Suprapubic skin (tissue), 4 donors: Measurements from ENCODE around the gene PPP6R2. TPM values are rescaled to one million over a fixed set of nuclear protein-coding genes. Genes with fewer than 3 reads are reported as not detected.
A peak's percentile ranks its signal among the peaks of the same experiment; 100 is the strongest.

Source experiments
- DNase-seq, 2 donors: peaks; one replicate each; pipeline ENCODE4 v3.0.0-alpha.2; 2019; ENCODE audit warnings: low spot score in 2 of 2
- H3K27ac ChIP-seq: fragments of 200-600 bp; sonication (generic); one replicate; pipeline ENCODE4 v1.5.1; 2019
- H3K27me3 ChIP-seq: fragments of 200-600 bp; sonication (generic); one replicate; pipeline ENCODE4 v1.5.1; 2019
- H3K36me3 ChIP-seq: fragments of 200-600 bp; sonication (generic); one replicate; pipeline ENCODE4 v1.5.1; 2019
- H3K4me1 ChIP-seq: fragments of 200-600 bp; sonication (generic); one replicate; pipeline ENCODE4 v1.5.1; 2019
- H3K4me3 ChIP-seq: fragments of 200-600 bp; sonication (generic); one replicate; pipeline ENCODE4 v1.5.1; 2019; ENCODE audit warnings: mild to moderate bottlenecking
- H3K9me3 ChIP-seq: fragments of 200-600 bp; sonication (generic); one replicate; pipeline ENCODE4 v1.5.1; 2019
- EP300 ChIP-seq: sonication (generic); formaldehyde crosslinking; IDR thresholded peaks from one replicate; pipeline ENCODE4 v1.6.1; 2017; ENCODE audit warnings: antibody characterized with exemption
- POLR2A ChIP-seq, 2 donors: fragments of 450-650 bp; IDR thresholded peaks; one replicate each; pipeline ENCODE4 v1.6.1; 2017; ENCODE audit warnings: antibody characterized with exemption in 2 of 2, mild to moderate bottlenecking in 2 of 2, moderate library complexity in 2 of 2
- POLR2AphosphoS5 ChIP-seq, 3 donors: sonication (generic); formaldehyde crosslinking; IDR thresholded peaks; one replicate each; pipeline ENCODE4 v1.6.1; 2017; ENCODE audit warnings: antibody characterized with exemption in 3 of 3
- WGBS: methylation state at CpG from one replicate; pipeline ENCODE4 v1.1.5; 2018; 5-methylcytosine and 5-hydroxymethylcytosine counted together
- total RNA-seq, 4 donors: library from RNA; depleted of rRNA; stranded (reverse); fragments of >200 nt; gene quantifications; one replicate each; pipeline ENCODE4 v1.1.0, GENCODE V29; 2016
- TF ChIP-seq, protein P1 (sequence below), 2 donors: fragments of 200-600 bp in 1 of 2; fragments of 450-650 bp in 1 of 2; sonication (generic) in 1 of 2; IDR thresholded peaks; one replicate each; pipeline ENCODE4 v1.5.1; 2016 to 2019; ENCODE audit warnings: antibody characterized with exemption in 2 of 2, mild to moderate bottlenecking in 1 of 2, moderate library complexity in 1 of 2

Gene PPP6R2
- total RNA-seq, 4 donors from 2014 or later: 46.7 to 70.3 (median 64.6) TPM

- Histone ChIP-seq H3K9me3 (no peaks in the 10 kb centered on the region), H3K27ac (no peak overlapping the region), H3K36me3 (no peaks in the 10 kb centered on the region), H3K4me1 (peaks cover 43% of the 10 kb centered on the region), H3K27me3 (peaks cover 7% of the 10 kb centered on the region), H3K4me3 (peak overlapping the region; percentile 71)
- DNase-seq: no peak
- WGBS: 79% methylated on average over 6 of the region's 6 CpGs
- TF ChIP-seq POLR2AphosphoS5 (IDR thresholded peaks at IDR 0.05) (no peak), EP300 (no peak), POLR2A (IDR thresholded peaks at IDR 0.05) (no peak)
- TF ChIP-seq, protein P1, sequence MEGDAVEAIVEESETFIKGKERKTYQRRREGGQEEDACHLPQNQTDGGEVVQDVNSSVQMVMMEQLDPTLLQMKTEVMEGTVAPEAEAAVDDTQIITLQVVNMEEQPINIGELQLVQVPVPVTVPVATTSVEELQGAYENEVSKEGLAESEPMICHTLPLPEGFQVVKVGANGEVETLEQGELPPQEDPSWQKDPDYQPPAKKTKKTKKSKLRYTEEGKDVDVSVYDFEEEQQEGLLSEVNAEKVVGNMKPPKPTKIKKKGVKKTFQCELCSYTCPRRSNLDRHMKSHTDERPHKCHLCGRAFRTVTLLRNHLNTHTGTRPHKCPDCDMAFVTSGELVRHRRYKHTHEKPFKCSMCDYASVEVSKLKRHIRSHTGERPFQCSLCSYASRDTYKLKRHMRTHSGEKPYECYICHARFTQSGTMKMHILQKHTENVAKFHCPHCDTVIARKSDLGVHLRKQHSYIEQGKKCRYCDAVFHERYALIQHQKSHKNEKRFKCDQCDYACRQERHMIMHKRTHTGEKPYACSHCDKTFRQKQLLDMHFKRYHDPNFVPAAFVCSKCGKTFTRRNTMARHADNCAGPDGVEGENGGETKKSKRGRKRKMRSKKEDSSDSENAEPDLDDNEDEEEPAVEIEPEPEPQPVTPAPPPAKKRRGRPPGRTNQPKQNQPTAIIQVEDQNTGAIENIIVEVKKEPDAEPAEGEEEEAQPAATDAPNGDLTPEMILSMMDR (IDR thresholded peaks at IDR 0.05): no peak
Measured at GRCh38 chr22:50475652-50476002, 132.5 kb downstream of the PPP6R2 start.

- Histone ChIP-seq H3K4me1 (peaks cover 40% of the 10 kb centered on the region), H3K9me3 (no peaks in the 10 kb centered on the region), H3K27ac (no peak overlapping the region), H3K36me3 (no peaks in the 10 kb centered on the region), H3K27me3 (peaks cover 19% of the 10 kb centered on the region), H3K4me3 (no peak overlapping the region)
- TF ChIP-seq POLR2AphosphoS5 (IDR thresholded peaks at IDR 0.05) (no peak), EP300 (no peak)
- 74% methylated on average over 6 of the region's 7 CpGs for WGBS
- no peak for DNase-seq
Measured at GRCh38 chr22:50476868-50477267, 133.7 kb downstream of the PPP6R2 start.

- H3K27me3 ChIP-seq: peaks cover 30% of the 10 kb centered on the region
- 89% methylated on average over 12 of the region's 12 CpGs for WGBS
- H3K9me3 ChIP-seq: no peaks in the 10 kb centered on the region
- no peaks in the 10 kb centered on the region for H3K36me3 ChIP-seq
- H3K4me3 ChIP-seq: no peak overlapping the region
- peaks cover 35% of the 10 kb centered on the region for H3K4me1 ChIP-seq
- no peak overlapping the region for H3K27ac ChIP-seq
- DNase-seq: no peak
- TF ChIP-seq, protein P1 (IDR thresholded peaks at IDR 0.05): no peak
Measured at GRCh38 chr22:50477923-50478322, 134.8 kb downstream of the PPP6R2 start.

DNA sequence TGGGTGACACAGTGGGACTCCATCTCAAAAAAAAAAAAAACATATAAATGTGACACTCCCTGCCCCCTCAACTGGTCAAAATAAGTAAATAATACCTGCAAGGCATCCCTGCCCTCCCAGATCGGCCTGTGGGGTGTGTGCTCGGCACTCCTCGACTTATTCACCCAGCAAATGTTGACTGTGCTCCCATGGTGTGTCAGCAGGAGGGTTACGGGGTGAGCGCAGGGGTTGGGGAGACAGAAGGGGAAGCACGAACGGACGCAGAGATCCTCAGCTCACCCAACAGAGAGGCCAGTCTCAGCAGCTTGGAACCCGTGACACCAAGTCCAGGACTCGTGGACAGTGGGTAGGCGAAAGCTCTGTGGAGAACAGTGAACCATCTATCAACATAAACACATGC is 136.6 kb downstream of the PPP6R2 start:
- WGBS: 79% methylated on average over 11 of the region's 11 CpGs
- TF ChIP-seq POLR2A (IDR thresholded peaks at IDR 0.05) (no peak), POLR2AphosphoS5 (IDR thresholded peaks at IDR 0.05) (no peak), EP300 (no peak)
- TF ChIP-seq, protein P1 (IDR thresholded peaks at IDR 0.05): no peak
- DNase-seq: no peak
- no peaks in the 10 kb centered on the region for H3K9me3 ChIP-seq
- peaks cover 23% of the 10 kb centered on the region for H3K4me1 ChIP-seq
- no peaks in the 10 kb centered on the region for H3K36me3 ChIP-seq
- H3K4me3 ChIP-seq: no peak overlapping the region
- no peak overlapping the region for H3K27ac ChIP-seq
- peaks cover 46% of the 10 kb centered on the region for H3K27me3 ChIP-seq

DNA sequence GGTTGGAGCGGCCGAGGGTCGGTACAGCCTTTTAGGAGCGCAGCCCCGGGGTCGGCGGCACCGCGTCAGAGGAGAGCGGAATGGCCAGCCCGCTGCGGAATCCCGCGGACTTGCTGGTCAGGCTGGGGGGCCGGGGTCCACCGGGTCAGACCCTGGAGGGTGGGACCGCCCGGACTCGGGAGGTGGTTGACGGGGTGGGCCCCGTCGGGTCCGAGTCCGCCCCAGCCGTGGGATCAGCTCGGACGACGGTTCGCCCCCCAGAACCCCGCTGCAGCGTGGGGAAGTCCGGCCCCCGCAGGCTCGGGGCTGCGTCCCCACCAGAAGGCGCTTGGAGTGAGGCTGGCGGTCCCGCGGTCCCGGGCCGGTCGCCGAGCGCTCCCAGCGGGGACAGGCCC is 137.9 kb downstream of the PPP6R2 start:
- TF ChIP-seq POLR2A (IDR thresholded peaks at IDR 0.05): no peak
- TF ChIP-seq POLR2AphosphoS5 (IDR thresholded peaks at IDR 0.05): no peak
- TF ChIP-seq EP300: no peak
- TF ChIP-seq, protein P1 (IDR thresholded peaks at IDR 0.05): no peak
- no peak for DNase-seq
- H3K27me3 ChIP-seq: peaks cover 51% of the 10 kb centered on the region
- no peaks in the 10 kb centered on the region for H3K9me3 ChIP-seq
- peak overlapping the region; percentile 54 for H3K4me3 ChIP-seq
- no peak overlapping the region for H3K27ac ChIP-seq
- no peaks in the 10 kb centered on the region for H3K36me3 ChIP-seq
- H3K4me1 ChIP-seq: peaks cover 15% of the 10 kb centered on the region
- 6% methylated on average over 34 of the region's 45 CpGs for whole genome bisulfite sequencing

DNA sequence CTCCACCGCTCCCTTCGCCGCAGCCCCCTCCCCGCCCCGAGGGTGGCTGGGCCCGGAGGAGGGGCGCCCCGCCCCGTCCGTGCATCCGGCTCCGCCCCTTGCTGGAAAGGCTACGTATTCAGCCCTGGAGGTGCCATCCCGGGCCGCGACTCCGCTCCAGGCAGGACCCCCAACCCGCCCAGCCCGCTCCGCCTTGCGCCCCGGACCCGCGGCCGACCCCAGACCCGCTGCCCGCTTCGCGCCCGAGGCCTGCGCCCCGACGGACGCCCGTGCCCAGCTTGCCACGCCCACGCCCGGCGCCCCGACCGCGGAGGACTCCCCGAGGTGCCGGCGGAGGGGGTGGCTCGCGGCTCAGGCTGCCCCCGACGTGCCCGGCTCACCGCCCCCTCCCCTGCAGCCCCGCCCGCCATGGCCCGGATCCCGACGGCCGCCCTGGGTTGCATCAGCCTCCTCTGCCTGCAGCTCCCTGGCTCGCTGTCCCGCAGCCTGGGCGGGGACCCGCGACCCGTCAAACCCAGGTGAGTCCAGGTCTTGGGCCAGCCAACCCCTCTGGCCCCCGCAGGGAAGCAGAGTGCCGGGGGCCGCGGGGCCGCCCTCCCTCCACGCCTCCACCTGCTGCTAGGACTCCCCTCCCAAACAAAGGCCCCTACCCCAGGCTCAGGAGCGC is 138.4 kb downstream of the PPP6R2 start, which contains the start of gene ADM2:
Gene ADM2 (plus strand): TSS at position 104 of the 667 bp plus-strand sequence. CDS start 305 bp downstream, at position 409.
- Histone ChIP-seq H3K27ac (no peak within 1 kb of the TSS), H3K9me3 (no peaks in the 10 kb centered on the region), H3K27me3 (peaks cover 54% of the 10 kb centered on the region), H3K4me3 (peak within 1 kb of the TSS; percentile 54), H3K4me1 (peaks cover 15% of the 10 kb centered on the region), H3K36me3 (no peaks in the 10 kb centered on the region)
- TF ChIP-seq EP300 (no peak), POLR2A (IDR thresholded peaks at IDR 0.05) (no peak), POLR2AphosphoS5 (IDR thresholded peaks at IDR 0.05) (no peak)
- TF ChIP-seq, protein P1 (IDR thresholded peaks at IDR 0.05): no peak
- no CpG with 5 or more reads among the region's 70 CpGs for WGBS
- DNase-seq: no peak
